T-helper 1 cell treated with Interleukin-12 subunit alpha and Interleukin-12 subunit beta and Interleukin-4 antibody, amounts not matched to agents 30 μg/mL and 1 μg/mL, for 36 hours (primary cell): ENCODE data around the gene MYOM1.
"Not testable (repeated sequence)": the region's sequence is repeated elsewhere in the genome, so short reads cannot be mapped to it uniquely, and the experiment has no call there.

ENCODE experiments used
- H3K27ac Mint-ChIP-seq: one replicate; pipeline ENCODE4 v1.8.0; 2021; ENCODE audit warnings: mild to moderate bottlenecking, mixed read lengths
- H3K27me3 Mint-ChIP-seq: one replicate; pipeline ENCODE4 v1.8.0; 2021; ENCODE audit warnings: low read depth, mixed read lengths
- H3K36me3 Mint-ChIP-seq: one replicate; pipeline ENCODE4 v1.8.0; 2021; ENCODE audit warnings: low read depth, mixed read lengths
- H3K4me1 Mint-ChIP-seq: one replicate; pipeline ENCODE4 v1.8.0; 2021; ENCODE audit warnings: low read depth, mixed read lengths
- H3K4me3 Mint-ChIP-seq: one replicate; pipeline ENCODE4 v1.8.0; 2021; ENCODE audit warnings: mild to moderate bottlenecking, moderate library complexity, mixed read lengths
- H3K9me3 Mint-ChIP-seq: one replicate; pipeline ENCODE4 v1.8.0; 2021; ENCODE audit warnings: mixed read lengths

MYOM1 gene

DNA sequence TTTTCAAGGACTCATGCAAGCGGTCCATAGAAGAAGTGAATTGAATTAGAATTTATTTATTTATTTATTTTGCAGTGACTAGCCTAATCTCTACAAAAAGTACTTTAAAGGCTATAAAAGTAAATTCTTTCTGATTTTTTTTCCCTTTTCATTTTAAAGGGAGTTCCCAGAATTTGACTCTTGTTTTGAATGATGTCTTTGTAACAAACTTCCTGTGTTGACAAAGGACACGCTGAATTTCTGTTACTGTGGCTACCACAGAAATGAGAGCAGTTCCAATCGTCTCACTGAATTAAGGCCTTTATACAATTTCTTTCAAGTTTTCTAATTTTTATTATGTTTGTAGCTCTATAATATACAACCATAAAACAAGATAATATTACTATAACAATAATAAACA lies 160.5 kb downstream of the MYOM1 start:
- Mint-ChIP-seq H3K4me3 (no peak overlapping the region), H3K4me1 (peaks cover 61% of the 10 kb centered on the region), H3K27ac (peak overlapping the region; percentile 98), H3K9me3 (peaks cover 3% of the 10 kb centered on the region), H3K36me3 (peaks cover 11% of the 10 kb centered on the region), H3K27me3 (no peaks in the 10 kb centered on the region)

DNA sequence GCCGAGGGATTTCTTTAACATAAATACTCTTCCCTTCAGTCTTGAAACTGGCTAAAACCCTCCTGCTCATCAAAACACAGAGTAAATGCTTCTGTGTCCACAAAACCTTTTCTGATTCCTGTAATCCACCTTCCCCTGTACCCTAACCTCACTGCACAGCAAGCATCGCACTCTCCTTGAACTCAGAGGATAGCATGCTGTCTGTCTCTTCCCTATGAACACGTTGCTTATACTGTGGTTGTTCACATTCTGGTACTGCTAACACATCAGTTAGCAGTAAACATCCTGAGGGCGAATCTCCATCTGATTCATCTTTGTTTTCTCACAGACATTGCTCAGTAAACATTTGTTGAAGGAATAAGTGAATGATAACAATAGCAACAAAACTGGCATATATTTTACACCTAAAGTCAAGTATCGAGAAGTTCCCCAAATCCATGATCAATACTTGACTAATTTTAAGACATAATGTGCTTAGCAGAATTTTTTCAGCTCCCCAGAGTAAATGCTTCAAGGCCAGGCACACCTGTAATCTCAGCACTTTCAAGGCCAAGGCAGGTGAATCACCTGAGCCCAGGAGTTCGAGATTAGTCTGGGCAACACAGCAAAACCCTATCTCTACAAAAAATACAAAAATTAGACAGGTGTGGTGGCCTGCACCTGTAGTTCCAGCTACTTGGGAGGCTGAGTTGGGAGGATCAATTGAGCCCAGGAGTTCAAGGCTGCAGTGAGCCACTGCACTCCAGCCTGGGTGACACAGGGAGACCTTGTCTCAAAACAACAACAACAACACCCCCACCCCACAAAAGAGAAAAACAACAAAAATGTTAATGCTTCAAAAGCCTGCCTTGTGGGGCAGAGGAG lies 161.2 kb downstream of the MYOM1 start:
- Mint-ChIP-seq H3K36me3 (peaks cover 14% of the 10 kb centered on the region), H3K4me3 (peak overlapping the region; percentile 30), H3K27me3 (no peaks in the 10 kb centered on the region), H3K27ac (peak overlapping the region; percentile 98), H3K4me1 (peaks cover 63% of the 10 kb centered on the region), H3K9me3 (peaks cover 7% of the 10 kb centered on the region)

DNA sequence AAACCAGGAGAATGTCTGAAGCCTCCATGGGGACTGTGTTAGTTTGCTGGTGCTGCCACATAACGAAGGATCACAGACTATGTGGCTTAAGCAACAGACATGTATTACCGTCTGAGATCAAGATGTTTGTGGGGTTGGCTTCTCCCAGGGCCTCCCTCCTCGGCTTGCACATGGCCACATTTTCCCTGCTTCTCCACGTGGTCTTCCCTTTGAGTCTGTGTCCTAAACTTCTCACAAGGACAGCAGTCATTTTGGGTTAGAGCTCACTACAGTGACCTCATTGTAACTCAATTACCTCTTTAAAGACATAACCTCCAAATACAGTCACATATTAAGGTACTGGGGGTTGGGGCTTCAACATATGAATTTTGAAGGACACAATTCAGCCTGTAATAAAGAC lies 162.2 kb downstream of the MYOM1 start:
- peaks cover 62% of the 10 kb centered on the region for H3K4me1 Mint-ChIP-seq
- peak overlapping the region; percentile 98 for H3K27ac Mint-ChIP-seq

DNA sequence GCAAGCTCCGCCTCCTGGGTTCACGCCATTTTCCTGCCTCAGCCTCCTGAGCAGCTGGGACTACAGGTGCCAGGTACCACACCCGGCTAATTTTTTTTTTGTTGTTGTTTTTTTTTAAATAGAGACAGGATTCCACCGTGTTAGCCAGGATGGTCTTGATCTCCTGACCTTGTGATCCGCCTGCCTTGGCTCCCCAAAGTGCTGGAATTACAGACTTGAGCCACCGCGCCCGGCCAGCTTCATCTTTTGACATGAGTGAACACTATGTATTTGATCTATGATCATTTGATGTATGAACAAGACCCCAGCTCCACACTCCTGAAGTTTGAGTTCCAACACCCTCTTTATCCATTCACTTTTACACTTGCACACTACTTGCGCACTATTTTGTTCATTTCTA lies 163.5 kb downstream of the MYOM1 start:
- H3K4me1 Mint-ChIP-seq, result peaks cover 60% of the 10 kb centered on the region
- peaks cover 19% of the 10 kb centered on the region for H3K9me3 Mint-ChIP-seq
- no peak overlapping the region for H3K4me3 Mint-ChIP-seq
- peak overlapping the region; percentile 69 for H3K27ac Mint-ChIP-seq
- H3K36me3 Mint-ChIP-seq, result peaks cover 25% of the 10 kb centered on the region
- H3K27me3 Mint-ChIP-seq, result no peaks in the 10 kb centered on the region

More for the DNA sequence above, 162.2 kb downstream of the MYOM1 start:
- H3K27me3 Mint-ChIP-seq, result no peaks in the 10 kb centered on the region
- peaks cover 20% of the 10 kb centered on the region for H3K36me3 Mint-ChIP-seq
- H3K4me3 Mint-ChIP-seq, result no peak overlapping the region
- peaks cover 14% of the 10 kb centered on the region for H3K9me3 Mint-ChIP-seq

DNA sequence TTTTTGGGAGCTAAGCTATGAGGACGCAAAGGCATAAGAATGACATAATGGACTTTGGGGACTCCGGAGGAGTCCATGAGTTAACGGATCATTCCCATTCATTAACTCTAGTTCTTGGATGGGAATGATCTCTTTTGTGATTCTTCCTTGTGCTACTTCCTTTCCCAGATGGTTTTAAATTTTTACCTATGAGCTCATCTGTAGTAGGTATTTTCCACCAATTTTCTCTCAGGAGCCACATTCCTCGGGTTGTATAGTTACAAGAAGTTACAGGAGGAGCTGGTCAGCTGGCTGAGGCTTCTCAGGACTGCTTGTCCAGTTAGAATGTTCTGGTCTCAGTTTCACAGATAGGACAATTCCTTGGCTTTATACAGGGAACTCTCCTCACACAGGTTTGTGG lies 164.0 kb downstream of the MYOM1 start:
- Mint-ChIP-seq H3K27ac (no peak overlapping the region), H3K9me3 (peaks cover 19% of the 10 kb centered on the region), H3K27me3 (no peaks in the 10 kb centered on the region), H3K4me3 (no peak overlapping the region), H3K4me1 (peaks cover 55% of the 10 kb centered on the region), H3K36me3 (peaks cover 24% of the 10 kb centered on the region)

DNA sequence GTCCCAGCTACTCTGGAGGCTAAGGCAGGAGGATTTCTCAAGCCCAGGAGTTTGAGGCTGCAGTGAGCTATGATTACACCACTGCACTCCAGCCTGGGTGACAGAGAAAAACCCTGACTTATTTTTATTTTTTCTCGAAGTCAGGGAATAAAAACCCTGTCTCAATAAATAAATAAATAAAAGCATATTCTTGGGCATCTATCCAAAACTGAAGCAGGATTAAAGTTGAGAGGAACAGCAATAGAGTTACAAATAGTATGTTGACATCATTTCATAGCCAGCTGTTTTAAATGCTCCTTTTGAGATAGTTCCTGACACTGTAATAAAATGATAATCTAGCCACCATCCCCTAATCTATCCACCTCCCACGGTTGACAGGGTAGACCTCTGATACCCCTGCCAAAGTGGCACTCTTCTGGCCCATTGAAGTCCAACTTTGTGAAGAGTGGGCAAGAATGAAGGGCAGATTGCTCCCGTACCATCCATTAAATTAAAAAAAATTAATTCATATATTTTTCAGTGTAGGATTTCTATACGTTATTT lies 164.5 kb downstream of the MYOM1 start:
- Mint-ChIP-seq H3K4me1 (peaks cover 49% of the 10 kb centered on the region), H3K27ac (no peak overlapping the region), H3K27me3 (no peaks in the 10 kb centered on the region), H3K9me3 (peaks cover 19% of the 10 kb centered on the region), H3K4me3 (no peak overlapping the region), H3K36me3 (peaks cover 21% of the 10 kb centered on the region)

DNA sequence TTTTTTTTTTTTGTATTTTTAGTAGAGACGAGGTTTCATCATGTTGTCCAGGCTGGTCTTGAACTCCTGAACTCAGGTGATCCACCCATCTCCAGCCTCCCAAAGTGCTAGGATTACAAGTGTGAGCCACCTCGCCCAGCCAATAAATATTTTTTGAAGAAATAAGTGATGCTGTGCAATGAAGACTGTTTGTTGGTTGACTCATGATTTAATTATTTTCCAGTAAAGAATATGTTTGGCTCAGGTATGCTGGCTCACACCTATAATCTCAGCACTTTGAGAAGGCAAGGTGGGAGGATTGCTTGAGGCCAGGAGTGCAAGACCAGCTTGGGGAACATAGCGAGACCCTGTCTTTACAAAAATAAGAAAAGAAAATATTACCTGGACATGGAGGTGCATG lies 165.0 kb downstream of the MYOM1 start:
- Mint-ChIP-seq H3K36me3 (peaks cover 21% of the 10 kb centered on the region), H3K27me3 (no peaks in the 10 kb centered on the region), H3K9me3 (peaks cover 19% of the 10 kb centered on the region), H3K4me3 (no peak overlapping the region), H3K4me1 (peaks cover 46% of the 10 kb centered on the region), H3K27ac (no peak overlapping the region)

DNA sequence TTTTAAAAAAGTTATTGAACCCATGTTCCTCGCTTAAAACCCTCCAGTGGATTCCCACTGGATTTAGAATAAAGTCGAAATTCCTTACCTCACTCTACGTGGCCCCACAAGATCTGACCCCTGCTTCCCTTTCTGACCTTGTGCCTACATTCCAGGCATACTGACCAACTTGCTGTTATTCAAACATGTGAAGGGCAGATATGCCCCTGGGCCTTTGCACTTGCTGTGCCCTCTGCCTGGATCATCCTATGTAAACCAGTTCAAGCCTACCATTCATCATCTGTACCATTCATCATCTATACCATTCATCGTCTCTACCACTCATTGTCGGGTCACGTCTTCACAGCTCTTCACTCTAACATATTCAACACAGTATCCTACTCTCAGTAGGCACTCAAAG lies 165.6 kb downstream of the MYOM1 start:
- Mint-ChIP-seq H3K36me3 (peaks cover 21% of the 10 kb centered on the region), H3K4me3 (no peak overlapping the region), H3K27ac (no peak overlapping the region), H3K4me1 (peaks cover 44% of the 10 kb centered on the region), H3K9me3 (peaks cover 19% of the 10 kb centered on the region), H3K27me3 (no peaks in the 10 kb centered on the region)

DNA sequence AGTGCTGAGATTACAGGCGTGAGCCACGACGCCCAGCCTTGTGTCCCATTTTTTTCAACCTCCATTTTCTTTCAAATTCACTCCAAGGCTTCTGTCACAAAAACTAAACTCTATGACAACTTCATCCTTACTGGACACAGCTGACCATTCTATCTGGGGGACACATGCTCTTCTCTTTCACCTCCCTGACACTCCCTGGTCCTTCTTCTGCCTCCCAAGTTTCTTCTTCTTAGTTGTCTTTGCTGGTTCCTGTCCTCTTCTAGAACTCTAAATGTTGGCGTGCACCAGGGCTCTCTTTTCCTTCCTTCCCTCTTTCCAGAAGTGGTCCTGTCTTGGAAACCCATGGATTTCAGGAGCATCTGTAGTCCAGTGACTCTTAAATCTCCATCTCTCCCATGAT lies 166.7 kb downstream of the MYOM1 start:
- peak overlapping the region; percentile 14 for H3K27ac Mint-ChIP-seq
- peaks cover 19% of the 10 kb centered on the region for H3K9me3 Mint-ChIP-seq
- peaks cover 38% of the 10 kb centered on the region for H3K4me1 Mint-ChIP-seq
- H3K36me3 Mint-ChIP-seq, result peaks cover 19% of the 10 kb centered on the region
- H3K27me3 Mint-ChIP-seq, result no peaks in the 10 kb centered on the region
- no peak overlapping the region for H3K4me3 Mint-ChIP-seq

DNA sequence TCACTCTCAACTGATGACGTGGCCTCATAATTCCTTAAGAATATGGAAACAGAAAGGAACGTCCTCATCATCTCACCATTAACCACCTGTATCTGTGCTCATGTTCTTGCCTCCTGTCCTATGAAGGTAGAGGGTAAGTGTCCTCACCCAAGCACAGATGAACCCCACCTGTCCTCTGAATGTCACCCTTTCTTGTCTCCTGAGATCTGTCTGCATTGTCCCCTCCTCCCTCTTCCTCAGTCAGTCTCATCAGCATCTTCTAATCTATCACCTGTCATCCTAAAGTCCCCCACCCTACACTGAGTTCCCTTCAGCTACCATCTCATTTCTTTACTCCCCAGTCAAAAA lies 167.4 kb downstream of the MYOM1 start:
- H3K36me3 Mint-ChIP-seq, result peaks cover 19% of the 10 kb centered on the region
- peaks cover 19% of the 10 kb centered on the region for H3K9me3 Mint-ChIP-seq
- peaks cover 34% of the 10 kb centered on the region for H3K4me1 Mint-ChIP-seq
- no peaks in the 10 kb centered on the region for H3K27me3 Mint-ChIP-seq
- peak overlapping the region; percentile 11 for H3K4me3 Mint-ChIP-seq
- H3K27ac Mint-ChIP-seq, result peak overlapping the region; percentile 56

DNA sequence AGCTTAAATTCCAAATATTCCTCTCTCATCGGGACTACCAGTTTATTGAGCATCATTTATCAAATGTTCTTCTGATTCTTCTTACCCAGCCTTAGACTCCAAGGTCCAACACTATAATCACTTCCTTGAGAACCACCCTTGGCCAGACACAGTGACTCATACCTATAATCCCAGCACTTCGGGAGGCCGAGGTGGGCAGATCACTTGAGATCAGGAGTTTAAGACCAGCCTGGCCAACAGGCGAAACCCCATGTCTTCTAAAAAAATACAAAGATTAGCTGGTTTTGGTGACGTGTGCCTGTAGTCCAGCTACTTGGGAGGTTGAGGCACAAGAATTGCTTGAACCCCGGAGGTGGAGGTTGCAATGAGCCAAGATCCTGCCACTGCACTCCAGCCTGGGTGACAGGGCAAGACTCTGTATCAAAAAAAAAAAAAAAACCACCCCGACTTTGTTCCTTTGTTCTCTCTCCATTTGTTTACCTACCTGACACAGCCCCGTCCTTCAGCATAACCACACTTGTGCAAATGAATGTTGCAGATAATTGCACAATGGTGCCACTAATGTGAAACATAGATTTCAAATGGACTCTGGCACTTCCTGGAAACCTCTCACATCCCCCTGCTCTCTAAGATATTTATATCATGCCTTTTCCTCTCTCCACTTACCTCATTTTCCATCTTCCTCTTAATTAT lies 167.9 kb downstream of the MYOM1 start:
- H3K27ac Mint-ChIP-seq, result peak overlapping the region; percentile 56
- H3K27me3 Mint-ChIP-seq, result no peaks in the 10 kb centered on the region
- peaks cover 19% of the 10 kb centered on the region for H3K36me3 Mint-ChIP-seq

DNA sequence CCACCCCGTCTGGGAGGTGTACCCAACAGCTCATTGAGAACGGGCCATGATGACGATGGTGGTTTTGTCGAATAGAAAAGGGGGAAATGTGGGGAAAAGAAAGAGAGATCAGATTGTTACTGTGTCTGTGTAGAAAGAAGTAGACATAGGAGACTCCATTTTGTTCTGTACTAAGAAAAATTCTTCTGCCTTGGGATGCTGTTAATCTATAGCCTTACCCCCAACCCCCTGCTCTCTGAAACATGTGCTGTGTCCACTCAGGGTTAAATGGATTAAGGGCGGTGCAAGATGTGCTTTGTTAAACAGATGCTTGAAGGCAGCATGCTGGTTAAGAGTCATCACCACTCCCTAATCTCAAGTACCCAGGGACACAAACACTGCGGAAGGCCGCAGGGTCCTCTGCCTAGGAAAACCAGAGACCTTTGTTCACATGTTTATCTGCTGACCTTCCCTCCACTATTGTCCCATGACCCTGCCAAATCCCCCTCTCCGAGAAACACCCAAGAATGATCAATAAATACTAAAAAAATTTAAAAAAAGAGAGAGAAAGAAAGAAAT lies 169.8 kb downstream of the MYOM1 start:
- H3K9me3 Mint-ChIP-seq, result peaks cover 19% of the 10 kb centered on the region
- peaks cover 35% of the 10 kb centered on the region for H3K4me1 Mint-ChIP-seq
- H3K36me3 Mint-ChIP-seq, result peaks cover 16% of the 10 kb centered on the region
- H3K27ac Mint-ChIP-seq, H3K27me3 Mint-ChIP-seq, H3K4me3 Mint-ChIP-seq: not testable (repeated sequence)

More for the DNA sequence above, 167.9 kb downstream of the MYOM1 start:
- Mint-ChIP-seq H3K4me3 (peak overlapping the region; percentile 11), H3K4me1 (peaks cover 30% of the 10 kb centered on the region), H3K9me3 (peaks cover 19% of the 10 kb centered on the region)

DNA sequence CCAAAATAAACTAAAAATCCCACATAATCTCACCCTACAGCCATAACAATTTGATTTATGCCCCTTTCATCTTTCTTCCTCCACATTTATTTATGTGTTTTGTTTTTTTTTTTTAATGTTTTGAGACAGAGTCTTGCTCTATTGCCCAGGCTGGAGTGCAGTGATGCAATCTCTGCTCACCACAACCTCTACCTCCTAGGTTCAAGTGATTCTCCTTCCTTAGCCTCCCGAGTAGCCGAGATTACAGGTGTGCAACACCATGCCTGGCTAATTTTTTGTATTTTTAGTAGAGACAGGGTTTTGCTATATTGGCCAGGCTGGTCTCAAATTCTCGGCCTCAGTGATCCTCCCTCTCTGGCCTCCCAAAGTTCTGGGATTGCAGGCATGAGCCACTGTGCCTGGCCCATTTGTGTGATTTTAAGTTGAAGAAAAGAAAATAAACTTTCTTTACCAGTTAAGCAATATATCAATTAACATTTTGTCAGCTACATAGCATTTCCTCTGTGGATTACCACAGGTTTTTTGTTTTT lies 170.9 kb downstream of the MYOM1 start:
- Mint-ChIP-seq H3K4me1 (peaks cover 32% of the 10 kb centered on the region), H3K36me3 (peaks cover 13% of the 10 kb centered on the region), H3K27me3 (no peaks in the 10 kb centered on the region), H3K9me3 (peaks cover 15% of the 10 kb centered on the region), H3K27ac (no peak overlapping the region), H3K4me3 (no peak overlapping the region)

DNA sequence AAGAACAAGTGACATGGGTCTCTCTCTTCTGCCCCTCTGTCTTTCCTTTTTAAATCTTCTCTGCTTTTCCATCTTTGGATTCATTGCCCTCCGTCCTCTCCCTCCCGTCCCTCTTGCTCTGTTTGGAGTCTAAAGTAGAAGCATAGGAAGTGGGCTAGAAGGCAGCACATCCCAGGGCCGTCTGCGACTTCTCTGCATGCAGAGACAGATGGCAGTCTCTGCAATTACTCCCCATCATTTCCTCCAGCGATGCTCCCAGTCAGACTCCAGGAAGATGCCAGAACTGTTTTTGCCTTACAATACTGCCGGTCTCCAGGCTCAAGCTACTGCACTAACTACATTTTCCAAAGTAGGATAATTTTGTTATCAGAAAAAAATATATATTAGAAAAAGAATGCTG lies 171.6 kb downstream of the MYOM1 start:
- peaks cover 7% of the 10 kb centered on the region for H3K36me3 Mint-ChIP-seq
- peaks cover 26% of the 10 kb centered on the region for H3K4me1 Mint-ChIP-seq
- H3K9me3 Mint-ChIP-seq, result peaks cover 8% of the 10 kb centered on the region
- no peaks in the 10 kb centered on the region for H3K27me3 Mint-ChIP-seq
- no peak overlapping the region for H3K27ac Mint-ChIP-seq
- no peak overlapping the region for H3K4me3 Mint-ChIP-seq
